Amniotic stem cell (primary cell): ENCODE results near the gene NTSR1.

ENCODE experiments used
- DNase-seq: peaks from one replicate; lab custom pipeline; 2025; lab: John Stamatoyannopoulos, UW

Gene NTSR1

DNA sequence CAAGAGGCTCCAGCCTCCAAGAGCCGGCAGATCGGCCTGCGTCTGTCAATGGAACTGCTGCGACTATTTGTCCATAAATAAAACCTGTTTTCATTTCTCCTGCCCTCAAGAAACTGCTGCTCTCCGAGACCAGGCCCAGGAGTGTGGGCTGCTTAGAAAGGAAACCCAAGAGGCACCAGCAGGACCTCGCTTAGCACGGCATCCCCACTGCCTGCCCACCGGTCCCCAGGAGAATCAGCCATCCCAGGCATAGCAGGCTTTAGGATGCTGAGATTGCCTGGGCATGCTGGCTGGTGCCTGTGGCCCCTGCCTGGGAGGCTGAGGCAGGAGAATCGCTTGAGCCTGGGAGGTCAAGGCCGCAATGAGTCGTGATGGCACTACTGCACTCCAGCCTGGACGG is 17.6 kb downstream of the NTSR1 start:
- no peak for DNase-seq

DNA sequence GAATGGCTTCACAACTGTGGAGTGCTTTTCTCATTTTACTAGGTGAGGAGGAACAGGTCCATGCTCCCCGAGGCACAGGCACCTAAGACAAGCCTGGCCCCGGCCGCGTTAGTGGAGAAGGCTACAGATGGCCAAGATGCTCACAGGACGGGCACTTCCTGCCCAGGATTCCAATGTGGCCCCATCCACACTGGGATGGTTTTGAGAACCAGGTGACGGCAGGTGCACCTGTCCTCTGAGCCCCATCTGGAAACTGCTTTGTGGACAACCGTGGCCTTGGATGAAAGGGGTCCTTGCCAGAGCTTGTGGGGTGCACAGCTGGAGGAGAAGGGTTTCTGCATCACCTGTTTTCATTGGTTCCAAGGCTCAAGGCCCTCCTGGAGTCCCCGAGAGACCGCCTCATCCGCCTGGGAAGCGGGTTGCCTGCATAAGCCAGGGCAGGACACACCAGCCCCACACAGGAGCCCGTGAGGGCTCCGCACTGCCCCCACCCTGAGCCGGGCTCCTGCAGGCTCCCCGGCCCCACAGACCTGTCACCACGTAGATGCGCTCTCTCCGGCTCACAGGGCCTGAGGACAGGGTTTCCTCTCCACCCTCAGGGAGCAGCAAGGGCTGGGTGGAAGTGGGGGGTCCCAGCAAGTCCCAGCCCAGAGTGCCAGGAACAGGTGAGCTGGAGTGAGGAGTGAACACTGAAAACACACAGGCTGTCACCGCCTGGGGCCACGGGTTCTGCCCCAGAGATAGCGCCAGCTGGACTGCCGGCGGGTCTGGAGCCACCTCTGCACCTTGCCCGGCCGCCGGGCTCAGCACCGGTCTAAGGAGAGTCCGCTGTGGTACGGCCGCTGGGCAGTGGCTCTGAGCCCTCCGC is 18.3 kb downstream of the NTSR1 start:
- no peak for DNase-seq

DNA sequence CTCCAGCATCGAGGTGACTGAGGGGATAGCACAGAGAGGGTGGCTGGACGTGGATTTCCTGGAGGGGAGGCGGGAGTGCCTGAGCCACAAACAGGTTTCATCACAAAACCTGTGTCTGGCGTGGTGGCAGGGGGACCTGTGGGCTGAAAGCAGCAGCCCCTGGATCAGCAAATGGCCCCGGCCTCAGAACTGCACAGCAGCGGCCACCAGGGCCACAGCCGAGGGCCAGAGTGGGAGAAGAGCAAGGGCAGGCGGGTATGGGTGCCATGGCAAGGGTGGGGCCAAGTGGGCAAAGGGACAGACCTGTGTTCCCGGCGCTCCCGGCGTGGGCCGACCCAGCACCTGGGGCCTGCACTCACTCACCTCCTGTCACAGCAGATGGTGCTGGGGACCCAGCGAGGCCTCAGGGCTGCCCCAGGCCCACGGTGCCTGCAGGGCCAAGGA is 19.0 kb downstream of the NTSR1 start:
- DNase-seq: no peak

DNA sequence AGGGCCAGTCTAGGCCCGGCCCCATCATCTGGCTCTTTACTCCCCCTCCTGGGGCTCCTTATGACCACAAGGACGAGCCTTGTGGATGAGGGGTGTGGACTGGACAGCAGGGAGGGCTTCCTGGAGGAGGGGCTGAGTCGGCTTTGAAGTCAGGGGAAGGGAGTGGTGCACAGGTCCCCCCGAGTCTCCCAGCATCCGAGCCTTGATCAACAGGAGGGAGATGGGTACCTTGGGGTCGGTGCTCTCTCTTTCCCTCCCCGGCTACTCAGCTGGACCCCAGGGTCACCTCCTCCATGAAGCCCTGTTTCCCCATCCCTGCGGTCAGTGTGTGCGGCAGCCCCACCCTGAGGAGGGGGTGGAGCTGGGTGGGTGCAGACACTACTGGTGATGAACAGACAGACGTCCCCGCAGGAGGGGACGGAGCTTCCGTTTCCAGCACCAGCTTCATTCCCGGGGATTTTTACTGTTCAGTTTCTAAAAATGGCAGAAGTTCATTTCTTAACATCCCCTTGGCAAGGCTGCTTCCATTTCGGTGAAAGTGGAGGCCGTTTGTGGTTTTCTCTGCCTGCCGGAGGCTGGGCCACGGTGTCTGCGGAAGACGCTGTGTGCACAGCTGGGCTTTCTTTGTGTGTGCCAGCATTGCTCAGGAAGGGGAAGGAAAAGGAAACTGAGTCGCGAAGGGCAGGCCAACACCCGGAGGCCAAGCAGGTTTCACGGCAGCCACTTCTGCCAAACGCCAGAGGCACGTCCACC is 19.6 kb downstream of the NTSR1 start:
- DNase-seq: no peak

DNA sequence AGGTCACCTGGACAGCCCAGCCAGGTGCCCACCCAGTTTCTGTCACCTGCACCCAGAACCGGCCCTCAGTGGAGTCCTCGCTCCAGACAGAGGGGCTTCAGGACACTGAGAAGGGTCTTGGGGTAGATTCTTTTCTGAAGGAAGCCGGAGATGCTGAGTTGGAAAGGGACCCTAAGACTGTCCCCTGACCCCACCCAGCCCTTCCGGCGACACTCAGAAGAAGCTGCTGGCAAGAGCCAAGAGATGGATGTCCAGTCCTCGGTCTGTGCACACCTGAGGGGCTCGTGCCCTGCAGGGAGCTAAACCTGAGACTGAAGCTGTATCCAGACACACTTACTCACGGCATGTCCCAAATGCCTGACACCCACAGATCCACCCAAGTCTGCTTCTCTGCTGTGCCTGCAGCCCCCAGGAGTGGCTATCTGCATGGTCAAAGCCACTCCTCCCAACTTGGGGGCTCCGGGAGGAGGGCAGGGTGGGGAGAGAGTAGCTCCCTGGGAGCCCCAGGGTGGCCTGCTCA is 20.2 kb downstream of the NTSR1 start:
- DNase-seq: no peak

DNA sequence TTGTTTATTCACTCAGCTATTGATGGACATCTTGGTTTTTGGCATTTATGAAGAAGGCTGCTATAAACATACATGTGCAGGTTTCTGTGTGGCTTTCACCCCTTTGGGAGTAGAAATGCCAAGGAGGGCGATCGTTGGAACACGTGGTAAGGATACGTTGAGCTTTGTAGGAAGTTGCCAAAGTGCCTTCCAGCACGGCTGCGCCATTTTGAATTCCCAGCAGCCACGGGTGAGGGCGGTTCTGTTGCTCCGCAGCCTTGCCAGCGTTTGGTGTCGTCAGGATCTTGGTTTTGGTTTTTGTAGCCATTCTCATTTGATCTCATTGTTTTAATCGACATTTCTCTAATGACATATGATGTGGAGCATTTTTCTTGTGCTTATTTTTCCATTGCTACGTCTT is 21.8 kb downstream of the NTSR1 start:
- DNase-seq: no peak

DNA sequence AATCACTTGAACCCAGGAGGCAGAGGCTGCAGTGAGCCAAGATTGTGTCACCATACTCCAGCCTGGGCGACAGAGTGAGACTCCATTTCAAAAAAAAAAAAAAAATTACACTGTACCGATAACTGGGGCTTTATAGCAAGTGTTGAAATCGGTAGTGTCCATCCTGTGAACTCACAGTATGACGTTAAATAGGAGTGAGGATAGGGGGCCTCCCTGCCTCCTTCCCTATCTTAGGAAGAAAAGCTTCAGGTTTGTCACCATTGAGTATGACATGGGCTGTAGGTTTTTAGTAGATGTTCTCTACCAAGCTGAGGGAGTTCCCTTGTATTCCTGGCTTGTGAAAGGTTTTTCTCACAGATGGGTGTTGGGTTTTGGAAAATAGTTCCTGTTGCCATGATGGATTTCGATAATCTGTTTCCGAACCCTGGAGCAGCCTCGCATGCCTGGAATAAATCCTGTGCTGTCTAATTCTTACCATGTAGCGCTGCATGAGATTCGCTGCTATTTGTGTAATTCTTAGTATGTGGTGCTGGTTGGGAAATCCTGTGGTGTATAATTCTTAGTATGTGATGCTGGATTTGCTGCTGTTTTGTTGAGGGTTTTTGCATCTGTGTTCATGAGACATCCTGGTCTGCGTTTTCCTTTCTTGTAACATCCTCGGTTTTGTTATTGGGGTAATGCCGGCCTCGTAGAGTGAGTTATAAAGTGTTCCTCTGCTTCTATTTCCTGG is 23.6 kb downstream of the NTSR1 start:
- DNase-seq: no peak

DNA sequence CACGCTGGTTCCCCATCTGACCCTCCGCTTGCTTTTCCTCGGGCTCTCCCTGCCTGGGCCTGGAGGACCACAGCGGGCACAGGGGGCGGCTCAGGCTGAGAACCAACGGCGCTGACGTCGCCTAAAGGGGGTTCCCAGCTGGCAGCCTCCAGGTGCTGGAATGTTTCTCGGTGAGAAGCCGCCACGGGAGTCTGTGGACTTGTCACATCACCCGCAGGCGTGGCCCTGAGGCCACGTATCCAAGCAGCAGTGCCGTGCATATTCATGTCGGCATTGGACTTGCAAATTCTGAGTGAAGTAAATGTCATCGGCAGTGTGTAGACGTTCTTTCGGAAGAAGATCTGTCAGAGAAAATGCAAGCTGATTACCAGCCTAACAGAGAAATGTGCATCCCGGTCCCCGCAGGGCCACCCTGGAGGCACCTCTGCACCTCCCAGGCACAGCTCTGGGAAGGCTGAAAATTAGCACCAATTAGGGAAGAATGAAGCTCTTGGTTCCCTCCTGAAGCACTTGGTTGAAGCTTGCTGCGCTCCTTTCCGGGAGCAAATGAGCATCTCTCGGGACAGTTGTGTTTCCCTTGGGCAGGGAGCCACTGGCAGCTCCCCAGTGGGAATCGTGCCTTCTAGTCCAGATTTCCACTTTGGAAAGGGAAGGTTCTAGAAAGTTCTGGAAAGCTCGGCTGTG is 24.3 kb downstream of the NTSR1 start:
- DNase-seq: no peak

DNA sequence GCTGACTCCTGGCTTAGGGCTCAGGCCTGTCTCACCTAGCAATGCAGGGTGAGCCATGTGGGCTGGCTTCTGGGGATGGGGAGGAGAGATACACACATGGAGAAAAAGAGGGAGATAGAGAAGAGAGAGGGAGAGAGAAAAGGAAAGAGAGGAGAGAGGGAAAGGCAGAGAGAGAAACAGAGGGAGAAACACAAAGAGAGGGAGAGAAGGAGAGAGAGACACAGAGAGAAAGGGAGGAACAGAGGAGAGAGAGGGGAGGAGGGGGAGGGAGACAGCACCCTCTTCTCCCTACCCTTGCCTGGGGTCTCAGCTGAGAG is 24.8 kb downstream of the NTSR1 start:
- no peak for DNase-seq

DNA sequence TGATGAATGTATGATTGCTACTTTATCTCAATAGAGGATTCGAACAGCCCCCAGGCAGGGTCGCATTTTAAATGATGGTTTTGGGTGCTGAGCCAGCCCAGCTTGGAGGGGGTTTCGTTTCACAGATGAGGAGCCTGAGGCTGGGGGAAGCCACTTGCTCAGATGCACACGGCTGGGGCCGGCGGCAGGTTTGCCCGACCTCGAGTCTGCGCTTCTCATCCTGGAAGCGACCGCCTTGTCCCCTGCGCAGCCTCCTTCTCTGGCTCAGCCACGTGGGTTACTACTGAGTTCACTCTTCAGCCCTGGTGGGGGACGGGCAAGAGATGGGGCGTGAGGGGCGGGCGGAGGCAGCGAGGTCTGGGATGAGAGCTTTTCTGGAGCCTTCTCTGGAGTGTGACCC is 25.3 kb downstream of the NTSR1 start:
- no peak for DNase-seq

DNA sequence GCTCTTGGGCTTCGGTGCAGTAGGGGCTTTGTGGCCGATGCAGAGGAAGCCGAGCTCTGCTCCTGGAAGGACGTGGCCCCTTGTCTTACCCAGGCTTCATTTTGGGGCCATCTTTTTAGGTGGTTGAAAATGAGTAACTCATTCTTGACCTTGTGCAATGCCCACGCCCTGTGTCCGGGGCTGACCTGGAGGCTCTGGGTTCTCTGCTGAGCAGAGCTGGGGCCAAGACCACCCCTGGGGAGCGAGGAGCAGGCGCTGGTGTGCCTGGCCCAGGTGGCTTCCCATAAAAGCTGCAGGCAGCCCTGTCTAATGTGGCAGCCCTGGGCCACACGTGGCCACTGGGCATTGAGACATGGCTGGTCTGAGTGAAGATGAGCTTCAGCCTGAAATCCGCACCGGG is 25.7 kb downstream of the NTSR1 start:
- DNase-seq: no peak

DNA sequence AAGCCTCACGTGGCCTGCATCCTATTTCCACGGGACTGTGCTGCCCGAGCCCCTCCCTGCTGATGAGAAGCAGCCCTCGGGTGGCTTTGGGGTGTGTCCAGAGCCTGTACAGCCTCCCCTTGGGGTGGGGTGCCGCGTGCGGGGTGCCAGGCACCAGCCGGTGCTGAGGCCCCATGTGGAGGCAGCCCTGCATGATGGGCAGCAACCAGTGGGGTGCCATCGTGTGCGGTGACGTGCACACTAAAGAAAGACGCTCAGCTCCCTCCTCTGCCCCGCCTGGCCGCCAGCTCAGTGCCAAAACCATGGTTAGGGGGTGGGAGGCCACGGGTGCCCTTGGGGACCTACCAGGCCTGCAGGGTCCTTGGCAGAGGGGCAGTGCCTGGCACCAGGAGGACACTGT is 26.2 kb downstream of the NTSR1 start:
- no peak for DNase-seq

DNA sequence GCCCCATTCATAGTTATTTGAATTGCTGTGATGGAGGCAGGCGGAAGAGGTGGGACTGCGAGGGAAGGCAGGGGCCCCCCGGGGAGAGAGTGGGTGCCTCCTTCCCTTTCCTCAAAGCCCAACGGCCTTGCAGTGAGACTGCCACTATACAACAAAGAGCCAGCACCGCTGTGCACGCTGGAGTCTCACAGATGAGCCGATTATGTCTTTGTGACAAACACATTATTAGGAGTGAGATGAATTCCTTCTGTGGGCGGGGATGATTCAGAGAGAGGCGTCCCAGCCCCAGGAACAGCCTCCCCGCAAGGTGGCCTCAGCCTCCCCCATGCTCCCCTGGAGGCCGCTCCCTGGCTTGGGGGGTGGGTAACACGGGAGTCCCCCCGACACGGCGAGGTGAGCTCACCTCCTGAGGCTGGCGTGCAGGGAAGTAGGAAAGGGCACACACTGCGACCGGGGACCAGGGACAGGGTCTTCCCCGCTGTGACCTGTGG is 26.7 kb downstream of the NTSR1 start:
- DNase-seq: no peak

DNA sequence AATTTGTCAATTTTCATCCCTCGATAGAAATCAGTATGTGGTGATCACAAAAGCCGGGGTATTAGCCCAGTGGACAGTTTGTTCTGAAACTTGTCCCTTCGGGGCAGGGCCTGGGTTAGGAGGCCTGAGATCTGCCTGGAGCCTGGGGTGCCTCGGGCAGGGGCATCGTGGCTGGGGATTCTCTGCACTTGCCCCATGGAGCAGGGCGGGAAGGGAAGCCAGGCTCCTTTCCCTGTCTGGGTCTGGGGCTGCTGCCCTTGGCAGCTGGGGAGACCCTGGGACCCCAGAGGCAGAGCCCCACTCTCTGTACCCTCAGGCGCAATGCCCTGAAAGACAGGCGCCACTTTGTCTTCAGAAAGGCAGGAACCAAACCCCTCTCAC is 27.4 kb downstream of the NTSR1 start:
- DNase-seq: no peak

DNA sequence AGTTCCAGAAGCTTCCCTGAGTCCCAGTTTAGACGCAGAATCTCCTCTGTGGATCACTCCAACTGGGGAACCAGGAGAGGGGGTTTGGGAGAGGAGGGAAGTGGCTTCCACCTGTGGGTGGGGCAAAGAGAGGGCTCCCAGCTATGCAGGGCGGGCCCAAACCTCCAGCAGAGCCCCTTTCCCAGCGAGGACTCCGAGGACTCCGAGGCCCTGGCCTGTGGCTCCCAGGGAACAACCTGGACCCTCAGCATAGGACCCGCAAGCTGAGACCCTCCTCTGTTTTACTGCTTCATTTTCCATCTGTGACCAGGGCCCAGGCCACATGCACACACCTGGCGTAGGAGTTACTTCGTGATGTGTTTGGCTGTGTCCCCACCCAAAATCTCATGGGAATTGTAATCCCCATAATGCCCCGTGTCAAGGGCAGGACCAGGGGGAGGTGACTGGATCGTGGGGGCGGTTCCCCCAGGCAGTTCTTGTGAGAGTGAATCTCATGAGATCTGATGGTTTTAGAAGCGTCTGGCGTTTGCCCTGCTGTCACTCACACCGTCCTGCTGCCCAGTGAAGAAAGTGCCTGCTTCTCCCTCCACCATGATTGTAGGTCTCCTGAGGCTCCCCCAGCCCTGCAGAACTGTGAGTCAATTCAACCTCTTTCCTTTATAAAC is 27.9 kb downstream of the NTSR1 start:
- DNase-seq: no peak

DNA sequence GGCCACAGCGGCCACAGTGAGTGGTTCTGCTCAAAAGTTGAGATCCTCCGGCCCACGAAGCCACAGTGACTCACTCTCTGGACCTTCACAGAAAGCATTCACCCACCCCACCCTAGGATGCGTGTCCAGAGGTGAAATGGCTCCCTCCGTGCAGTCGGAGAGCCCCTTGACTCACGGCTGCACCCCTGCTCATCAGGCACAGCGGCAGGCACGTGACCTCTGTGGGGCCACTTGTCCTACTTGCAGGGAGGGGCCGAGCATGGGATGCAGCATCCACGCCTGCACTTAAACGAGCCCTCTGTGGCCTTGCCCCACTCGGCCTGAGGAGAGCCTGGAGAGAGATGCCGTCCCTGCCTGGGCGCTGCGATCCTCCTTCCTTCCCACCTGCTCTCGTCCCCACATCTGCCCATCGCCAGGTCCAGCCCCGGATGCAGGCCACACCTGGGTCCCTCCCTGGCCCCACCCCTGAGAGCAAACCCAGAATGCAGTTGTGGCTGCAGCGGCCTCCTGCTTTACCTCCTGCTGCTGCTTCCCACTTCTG is 28.7 kb downstream of the NTSR1 start:
- DNase-seq: no peak

DNA sequence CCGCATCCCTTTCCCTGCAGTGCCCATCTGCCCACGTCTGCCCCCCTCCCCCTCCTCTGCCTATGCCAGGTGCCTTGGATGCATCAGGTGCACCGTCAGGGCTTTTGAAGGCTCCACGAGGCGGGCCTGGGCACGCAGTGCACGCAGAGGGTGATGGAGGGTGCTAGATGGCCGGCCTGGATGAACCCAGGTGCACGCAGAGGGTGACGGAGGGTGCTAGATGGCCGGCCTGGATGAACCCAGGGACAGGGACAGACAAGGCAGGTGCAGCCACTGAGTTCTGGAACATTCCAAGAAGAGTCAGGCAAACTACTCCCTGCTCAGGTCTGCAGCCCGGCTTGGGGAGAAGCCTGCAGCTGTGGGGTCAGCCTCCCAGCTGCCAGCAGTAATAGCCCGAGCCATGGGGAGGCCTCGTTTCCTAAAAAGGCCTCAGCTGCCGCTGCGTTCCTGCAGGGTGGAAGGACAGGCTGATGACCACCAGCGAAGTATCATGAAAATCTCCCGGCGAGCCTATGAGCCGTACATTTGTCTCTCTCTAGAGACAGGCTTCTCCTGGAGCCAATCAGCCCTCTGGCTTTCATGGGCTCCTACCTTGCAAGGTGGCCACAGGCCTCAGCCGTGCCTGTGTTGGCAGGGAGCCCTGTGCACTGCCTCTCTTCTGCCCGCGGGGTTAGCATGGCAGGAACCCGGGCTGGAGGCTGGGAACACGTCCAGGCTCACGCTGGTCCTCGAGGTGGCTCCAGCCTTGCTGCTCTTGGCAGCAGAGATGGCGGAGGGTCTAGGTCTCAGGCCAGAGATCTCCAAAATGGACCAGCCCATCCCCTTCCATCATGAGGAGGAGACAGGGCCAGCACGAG is 29.6 kb downstream of the NTSR1 start:
- no peak for DNase-seq

DNA sequence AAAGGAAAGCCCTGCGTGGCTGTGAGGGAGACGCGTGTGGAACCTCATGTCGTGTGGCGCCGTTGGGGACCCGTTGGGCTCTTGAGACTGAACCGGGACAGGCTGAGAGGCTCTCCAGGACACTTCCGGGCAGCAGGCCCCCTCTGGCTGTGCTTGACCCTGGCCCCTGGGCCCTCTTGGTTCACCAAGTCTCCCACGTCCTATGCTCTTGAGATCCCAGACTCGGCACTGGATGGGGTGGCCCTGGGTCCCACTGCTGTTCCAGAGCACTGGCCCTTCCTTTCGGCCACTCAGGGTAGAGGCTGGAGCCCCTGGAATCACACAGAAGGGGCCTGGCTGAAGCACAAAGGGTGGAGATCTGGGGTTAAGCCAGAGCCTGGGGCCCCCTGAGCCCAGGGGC is 30.4 kb downstream of the NTSR1 start:
- DNase-seq: no peak

DNA sequence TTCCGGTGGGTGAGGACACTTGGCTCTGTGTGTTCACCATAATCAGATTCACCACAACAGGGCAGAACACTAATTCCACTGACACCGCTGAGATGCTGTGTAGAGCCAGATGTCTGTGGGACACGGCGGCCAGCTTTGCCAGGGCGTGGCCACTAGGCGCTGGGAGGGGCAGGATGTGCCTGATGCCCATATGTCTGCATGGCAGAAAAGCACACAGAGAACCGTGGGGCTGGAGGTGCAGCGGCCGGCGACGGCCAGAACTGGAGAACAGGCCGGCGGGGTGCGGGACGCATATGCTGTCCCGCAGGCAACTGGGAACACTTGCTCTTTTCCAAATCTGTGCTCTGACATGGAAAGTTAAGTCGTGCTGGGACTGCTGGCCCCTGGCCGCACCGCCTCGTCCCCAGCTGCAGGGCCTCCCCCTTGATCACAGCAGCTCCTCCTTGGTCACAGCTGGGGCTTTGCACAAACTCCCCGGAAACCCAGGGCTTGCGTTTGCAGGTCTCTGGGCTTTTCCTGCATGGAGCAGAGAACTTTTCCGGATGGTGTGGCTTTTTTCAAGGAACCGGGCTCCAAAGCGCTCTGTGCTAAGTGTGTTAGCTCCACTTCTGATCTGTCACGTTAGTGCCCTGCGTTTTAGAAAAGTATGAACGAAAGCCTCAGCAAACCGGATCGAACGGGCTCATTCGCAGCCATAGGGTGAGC is 31.1 kb downstream of the NTSR1 start:
- no peak for DNase-seq
